ENCODE data around the gene NDUFA1.

The NDUFA1 gene

DNA sequence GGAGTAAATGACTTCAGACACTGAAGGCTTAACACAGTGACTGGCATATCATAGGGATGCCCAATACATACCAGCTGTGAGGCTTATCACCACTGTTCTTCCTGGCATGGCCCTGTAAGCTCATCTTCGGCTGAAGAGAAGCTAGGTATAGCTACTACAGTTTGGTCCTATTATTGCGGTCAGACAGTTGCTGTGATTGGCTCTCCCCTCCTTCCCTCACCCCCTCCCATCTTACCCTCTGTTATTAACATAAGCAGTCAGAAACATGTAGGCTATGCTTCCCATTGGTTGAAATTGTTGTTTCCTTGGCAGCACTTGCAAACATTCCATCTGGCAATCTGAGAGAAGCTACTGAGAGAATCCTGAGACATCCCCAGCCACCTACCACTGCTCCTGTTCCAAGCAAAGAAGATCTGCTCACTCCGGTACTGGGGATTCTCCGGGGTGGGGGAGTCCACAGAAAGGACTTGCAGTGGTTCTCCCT is 24.3 kb downstream of the NDUFA1 start, which contains the start of gene AKAP14:
AKAP14 (plus strand) TSS at position 51 of the 484 bp plus-strand sequence. CDS start 7,331 bp downstream, outside the sequence.
- H2BK15ac ChIP-seq (ENCODE audit: low read depth, poor library complexity, severe bottlenecking): no peak within 1 kb of the TSS
- H3K9me3 ChIP-seq (ENCODE audit: control insufficient read depth, low read length): no peaks in the 10 kb centered on the region
- no peaks in the 10 kb centered on the region for H3K36me3 ChIP-seq (ENCODE audit: control insufficient read depth in 1 of 2, insufficient read depth in 2 of 2, low read depth in 1 of 2, low read length in 2 of 2)
- no peak within 1 kb of the TSS for H3K4ac ChIP-seq (ENCODE audit: low read depth in 1 of 2, low read length in 2 of 2)
- H3K9ac ChIP-seq (ENCODE audit: low read length): no peak within 1 kb of the TSS
- no peak within 1 kb of the TSS for H3K4me3 ChIP-seq (ENCODE audit: insufficient read depth in 1 of 2, low read depth in 1 of 2, low read length in 2 of 2)
- no peaks in the 10 kb centered on the region for H3K4me1 ChIP-seq (ENCODE audit: control insufficient read depth, insufficient read depth, low read depth, low read length)
- no peak within 1 kb of the TSS for H2AK5ac ChIP-seq (ENCODE audit: low read length, severe bottlenecking)
- H3K4me2 ChIP-seq (ENCODE audit: low read length, poor library complexity, severe bottlenecking): no peak within 1 kb of the TSS
- WGBS: 73% methylated on average over 2 of the region's 4 CpGs
- no peak within 1 kb of the TSS for H4K8ac ChIP-seq (ENCODE audit: low read length)
- H2BK12ac ChIP-seq (ENCODE audit: low read length in 2 of 2): no peak within 1 kb of the TSS
- no peak within 1 kb of the TSS for H2AFZ ChIP-seq (ENCODE audit: low read depth, low read length)
- peak; percentile 22 for DNase-seq
- H3K18ac ChIP-seq (ENCODE audit: low read depth in 1 of 2, low read length in 2 of 2): no peak within 1 kb of the TSS
- no peak within 1 kb of the TSS for H3K14ac ChIP-seq (ENCODE audit: low read length in 2 of 2)
- peaks cover 0 to 3% of the 10 kb centered on the region in 2 experiments for H3K27me3 ChIP-seq (ENCODE audit: control insufficient read depth in 1 of 2, insufficient read depth in 1 of 2, low read length in 2 of 2)
- H2BK5ac ChIP-seq (ENCODE audit: low read depth, low read length, poor library complexity, severe bottlenecking): no peak within 1 kb of the TSS
- H3K79me1 ChIP-seq (replicated peaks; ENCODE audit: low read length, poor library complexity, severe bottlenecking): no peaks in the 10 kb centered on the region
- no peak within 1 kb of the TSS for H3K23ac ChIP-seq (ENCODE audit: low read length in 2 of 2)
- H4K91ac ChIP-seq (ENCODE audit: low read length): no peak within 1 kb of the TSS
- H3K27ac ChIP-seq (ENCODE audit: low read length, poor library complexity, severe bottlenecking): no peak within 1 kb of the TSS
- no peak within 1 kb of the TSS for H2BK120ac ChIP-seq (ENCODE audit: low read depth, low read length)

DNA sequence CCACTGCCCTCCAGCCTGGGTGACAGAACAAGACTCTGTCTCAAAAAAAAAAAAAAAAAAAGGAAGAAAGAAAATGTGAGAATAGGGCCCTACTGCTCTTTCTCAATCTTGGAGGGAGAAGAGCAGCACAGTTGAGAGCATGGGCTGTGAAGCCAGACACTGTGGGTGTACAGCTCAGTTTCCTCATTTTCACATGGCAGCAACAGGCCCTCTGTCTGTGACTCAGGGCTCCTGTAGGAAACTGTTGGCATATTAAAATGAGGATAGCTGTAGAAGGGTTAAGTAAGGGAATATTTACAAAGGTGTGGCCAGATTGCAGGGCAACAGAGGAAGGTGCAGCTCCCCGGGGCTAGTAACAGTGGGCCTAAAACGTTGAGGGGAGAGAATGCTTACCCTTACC is 27.5 kb downstream of the NDUFA1 start:
- no peaks in the 10 kb centered on the region for H3K9me3 ChIP-seq (ENCODE audit: control insufficient read depth, low read length)
- no peaks in the 10 kb centered on the region for H3K36me3 ChIP-seq (ENCODE audit: control insufficient read depth in 1 of 2, insufficient read depth in 2 of 2, low read depth in 1 of 2, low read length in 2 of 2)
- H3K4ac ChIP-seq (ENCODE audit: low read depth in 1 of 2, low read length in 2 of 2): no peak overlapping the region
- H2BK120ac ChIP-seq (ENCODE audit: low read depth, low read length): no peak overlapping the region
- H2AFZ ChIP-seq (ENCODE audit: low read depth, low read length): no peak overlapping the region
- no peak overlapping the region for H4K8ac ChIP-seq (ENCODE audit: low read length)
- H3K4me2 ChIP-seq (ENCODE audit: low read length, poor library complexity, severe bottlenecking): no peak overlapping the region
- 25% methylated on average over 2 of the region's 2 CpGs for WGBS
- no peak overlapping the region for H2AK5ac ChIP-seq (ENCODE audit: low read length, severe bottlenecking)
- no peak overlapping the region for H3K18ac ChIP-seq (ENCODE audit: low read depth in 1 of 2, low read length in 2 of 2)
- H2BK12ac ChIP-seq (ENCODE audit: low read length in 2 of 2): no peak overlapping the region
- no peaks in the 10 kb centered on the region for H3K4me1 ChIP-seq (ENCODE audit: control insufficient read depth, insufficient read depth, low read depth, low read length)
- no peak overlapping the region for H3K4me3 ChIP-seq (ENCODE audit: insufficient read depth in 1 of 2, low read depth in 1 of 2, low read length in 2 of 2)
- no peak overlapping the region for H4K91ac ChIP-seq (ENCODE audit: low read length)
- no peak overlapping the region for H2BK15ac ChIP-seq (ENCODE audit: low read depth, poor library complexity, severe bottlenecking)
- no peaks in the 10 kb centered on the region for H3K27me3 ChIP-seq (ENCODE audit: control insufficient read depth in 1 of 2, insufficient read depth in 1 of 2, low read length in 2 of 2)
- H3K14ac ChIP-seq (ENCODE audit: low read length in 2 of 2): no peak overlapping the region
- H3K23ac ChIP-seq (ENCODE audit: low read length in 2 of 2): no peak overlapping the region
- DNase-seq: no peak
- H3K27ac ChIP-seq (ENCODE audit: low read length, poor library complexity, severe bottlenecking): no peak overlapping the region
- no peak overlapping the region for H3K9ac ChIP-seq (ENCODE audit: low read length)
- no peak overlapping the region for H2BK5ac ChIP-seq (ENCODE audit: low read depth, low read length, poor library complexity, severe bottlenecking)
- H3K79me1 ChIP-seq (replicated peaks; ENCODE audit: low read length, poor library complexity, severe bottlenecking): no peaks in the 10 kb centered on the region

DNA sequence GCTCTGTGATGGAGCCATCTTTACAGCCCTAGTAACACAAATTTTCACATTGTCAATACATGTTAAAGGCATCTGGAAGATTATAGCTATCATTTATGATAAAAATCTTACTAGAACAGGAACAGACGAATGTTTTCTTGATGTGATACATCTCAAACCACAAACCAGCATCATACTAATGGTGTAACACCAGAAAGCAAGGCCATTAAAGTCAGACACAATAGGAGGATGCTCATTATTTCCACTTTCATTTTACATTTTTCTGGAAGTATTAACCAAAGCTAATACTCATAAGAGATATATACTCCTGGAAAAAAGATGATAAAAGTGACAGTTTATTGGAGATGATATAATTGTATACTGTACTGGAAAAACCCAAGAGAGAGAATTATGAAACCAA is 29.3 kb downstream of the NDUFA1 start:
- Histone ChIP-seq H2BK15ac (ENCODE audit: low read depth, poor library complexity, severe bottlenecking) (no peak overlapping the region), H2BK5ac (ENCODE audit: low read depth, low read length, poor library complexity, severe bottlenecking) (no peak overlapping the region), H2AK5ac (ENCODE audit: low read length, severe bottlenecking) (no peak overlapping the region), H4K91ac (ENCODE audit: low read length) (no peak overlapping the region), H3K18ac (ENCODE audit: low read depth in 1 of 2, low read length in 2 of 2) (no peak overlapping the region), H3K9me3 (ENCODE audit: control insufficient read depth, low read length) (no peaks in the 10 kb centered on the region), H2BK12ac (ENCODE audit: low read length in 2 of 2) (no peak overlapping the region), H3K4ac (ENCODE audit: low read depth in 1 of 2, low read length in 2 of 2) (no peak overlapping the region), H3K27me3 (ENCODE audit: control insufficient read depth in 1 of 2, insufficient read depth in 1 of 2, low read length in 2 of 2) (no peaks in the 10 kb centered on the region), H3K9ac (ENCODE audit: low read length) (no peak overlapping the region), H3K27ac (ENCODE audit: low read length, poor library complexity, severe bottlenecking) (no peak overlapping the region), H3K79me1 (replicated peaks; ENCODE audit: low read length, poor library complexity, severe bottlenecking) (no peaks in the 10 kb centered on the region), H4K8ac (ENCODE audit: low read length) (no peak overlapping the region), H2AFZ (ENCODE audit: low read depth, low read length) (no peak overlapping the region), H3K36me3 (ENCODE audit: control insufficient read depth in 1 of 2, insufficient read depth in 2 of 2, low read depth in 1 of 2, low read length in 2 of 2) (no peaks in the 10 kb centered on the region), H3K14ac (ENCODE audit: low read length in 2 of 2) (no peak overlapping the region), H3K4me3 (ENCODE audit: insufficient read depth in 1 of 2, low read depth in 1 of 2, low read length in 2 of 2) (no peak overlapping the region), H3K4me1 (ENCODE audit: control insufficient read depth, insufficient read depth, low read depth, low read length) (no peaks in the 10 kb centered on the region), H2BK120ac (ENCODE audit: low read depth, low read length) (no peak overlapping the region), H3K23ac (ENCODE audit: low read length in 2 of 2) (no peak overlapping the region), H3K4me2 (ENCODE audit: low read length, poor library complexity, severe bottlenecking) (no peak overlapping the region)
- WGBS: 40% methylated on average over 1 of the region's 1 CpG
- no peak for DNase-seq

DNA sequence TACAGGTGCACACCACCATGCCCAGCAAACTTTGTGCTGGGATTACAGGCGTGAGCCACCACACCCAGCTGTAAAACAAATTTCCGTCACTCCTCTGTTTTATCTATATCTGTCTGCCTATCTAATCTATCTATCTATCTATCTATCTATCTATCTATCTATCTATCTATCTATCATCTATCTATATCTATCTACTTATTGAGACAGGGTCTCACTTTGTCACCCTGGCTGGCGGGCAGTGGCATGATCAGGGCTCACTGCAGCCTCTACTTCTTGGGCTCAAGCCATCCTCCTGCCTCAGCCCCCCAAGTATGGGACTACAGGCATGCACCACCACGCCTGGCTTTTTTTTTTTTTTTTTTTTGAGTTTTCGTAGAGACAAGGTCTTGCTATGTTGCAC is 44.7 kb downstream of the NDUFA1 start:
- Histone ChIP-seq H3K79me1 (replicated peaks; ENCODE audit: low read length, poor library complexity, severe bottlenecking) (no peaks in the 10 kb centered on the region), H3K27ac (ENCODE audit: low read length, poor library complexity, severe bottlenecking) (no peak overlapping the region), H2AFZ (ENCODE audit: low read depth, low read length) (no peak overlapping the region), H4K91ac (ENCODE audit: low read length) (no peak overlapping the region), H3K27me3 (ENCODE audit: control insufficient read depth in 1 of 2, insufficient read depth in 1 of 2, low read length in 2 of 2) (no peaks in the 10 kb centered on the region), H3K4me3 (ENCODE audit: insufficient read depth in 1 of 2, low read depth in 1 of 2, low read length in 2 of 2) (no peak overlapping the region), H3K4ac (ENCODE audit: low read depth in 1 of 2, low read length in 2 of 2) (no peak overlapping the region), H2AK5ac (ENCODE audit: low read length, severe bottlenecking) (no peak overlapping the region), H3K14ac (ENCODE audit: low read length in 2 of 2) (no peak overlapping the region), H2BK120ac (ENCODE audit: low read depth, low read length) (no peak overlapping the region), H3K36me3 (ENCODE audit: control insufficient read depth in 1 of 2, insufficient read depth in 2 of 2, low read depth in 1 of 2, low read length in 2 of 2) (no peaks in the 10 kb centered on the region), H3K23ac (ENCODE audit: low read length in 2 of 2) (no peak overlapping the region), H2BK5ac (ENCODE audit: low read depth, low read length, poor library complexity, severe bottlenecking) (no peak overlapping the region), H3K4me2 (ENCODE audit: low read length, poor library complexity, severe bottlenecking) (no peak overlapping the region), H2BK12ac (ENCODE audit: low read length in 2 of 2) (no peak overlapping the region), H3K18ac (ENCODE audit: low read depth in 1 of 2, low read length in 2 of 2) (no peak overlapping the region), H3K4me1 (ENCODE audit: control insufficient read depth, insufficient read depth, low read depth, low read length) (no peaks in the 10 kb centered on the region), H3K9me3 (ENCODE audit: control insufficient read depth, low read length) (no peaks in the 10 kb centered on the region), H3K9ac (ENCODE audit: low read length) (no peak overlapping the region), H2BK15ac (ENCODE audit: low read depth, poor library complexity, severe bottlenecking) (no peak overlapping the region), H4K8ac (ENCODE audit: low read length) (no peak overlapping the region)
- 90% methylated on average over 4 of the region's 5 CpGs for WGBS
- no peak for DNase-seq
